Thyroid gland (tissue), 4 donors: ENCODE measurements around the gene NR3C1.

Source experiments
- CTCF ChIP-seq, 6 experiments: fragments of 200-600 bp in 3 of 6; fragments of 450-650 bp in 3 of 6; sonication (generic) in 3 of 6; IDR thresholded peaks; one replicate each; pipeline ENCODE4 v1.5.1; 2016 to 2019; ENCODE audit warnings: antibody characterized with exemption in 6 of 6, mild to moderate bottlenecking in 2 of 6, inconsistent platforms in 1 of 6, moderate library complexity in 1 of 6
- POLR2A ChIP-seq, 2 donors: fragments of 450-650 bp; IDR thresholded peaks; one replicate each; pipeline ENCODE4 v1.6.1; 2017; ENCODE audit warnings: antibody characterized with exemption in 2 of 2, mild to moderate bottlenecking in 2 of 2, moderate library complexity in 1 of 2

- no peak for TF ChIP-seq CTCF (IDR thresholded peaks at IDR 0.05)
- TF ChIP-seq POLR2A (IDR thresholded peaks at IDR 0.05), result no peak
Measured at GRCh38 chr5:143386725-143387124, 16.8 kb downstream of the NR3C1 start.
